GM10266 (cell line): ENCODE results near the gene NXNL2.

ENCODE experiments used
- DNase-seq: peaks from one replicate; pipeline ENCODE4 v3.0.0; 2012; ENCODE audit errors: extremely low spot score
- TF ChIP-seq, protein P1 (sequence below): IDR thresholded peaks from 2 replicates; pipeline ENCODE4 v1.5.1; 2012; ENCODE audit warnings: mild to moderate bottlenecking, low read depth; ENCODE audit not compliant: control insufficient read depth, insufficient read depth; ENCODE audit errors: missing control alignments

Gene NXNL2

DNA sequence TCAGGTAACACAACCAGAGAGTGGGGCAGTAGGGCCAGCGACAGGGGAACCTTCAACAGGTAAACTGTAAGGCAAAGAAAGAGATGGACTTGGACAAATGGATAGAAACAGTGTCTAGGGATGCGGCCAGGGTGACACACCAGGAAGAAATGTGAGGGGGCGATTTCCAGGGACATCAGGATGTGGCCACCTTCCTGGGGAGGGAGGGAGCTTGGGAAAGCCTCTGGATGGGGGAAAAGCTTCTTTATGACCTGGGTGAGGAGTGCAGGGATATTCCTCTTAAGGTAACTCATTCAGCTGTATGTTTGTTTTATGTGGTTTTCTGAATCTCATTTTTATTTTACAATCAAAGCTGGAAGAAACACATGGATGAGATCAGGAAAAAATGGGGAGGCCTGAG, 11.9 kb upstream of the NXNL2 start:
- TF ChIP-seq, protein P1, sequence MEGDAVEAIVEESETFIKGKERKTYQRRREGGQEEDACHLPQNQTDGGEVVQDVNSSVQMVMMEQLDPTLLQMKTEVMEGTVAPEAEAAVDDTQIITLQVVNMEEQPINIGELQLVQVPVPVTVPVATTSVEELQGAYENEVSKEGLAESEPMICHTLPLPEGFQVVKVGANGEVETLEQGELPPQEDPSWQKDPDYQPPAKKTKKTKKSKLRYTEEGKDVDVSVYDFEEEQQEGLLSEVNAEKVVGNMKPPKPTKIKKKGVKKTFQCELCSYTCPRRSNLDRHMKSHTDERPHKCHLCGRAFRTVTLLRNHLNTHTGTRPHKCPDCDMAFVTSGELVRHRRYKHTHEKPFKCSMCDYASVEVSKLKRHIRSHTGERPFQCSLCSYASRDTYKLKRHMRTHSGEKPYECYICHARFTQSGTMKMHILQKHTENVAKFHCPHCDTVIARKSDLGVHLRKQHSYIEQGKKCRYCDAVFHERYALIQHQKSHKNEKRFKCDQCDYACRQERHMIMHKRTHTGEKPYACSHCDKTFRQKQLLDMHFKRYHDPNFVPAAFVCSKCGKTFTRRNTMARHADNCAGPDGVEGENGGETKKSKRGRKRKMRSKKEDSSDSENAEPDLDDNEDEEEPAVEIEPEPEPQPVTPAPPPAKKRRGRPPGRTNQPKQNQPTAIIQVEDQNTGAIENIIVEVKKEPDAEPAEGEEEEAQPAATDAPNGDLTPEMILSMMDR = no peak

DNA sequence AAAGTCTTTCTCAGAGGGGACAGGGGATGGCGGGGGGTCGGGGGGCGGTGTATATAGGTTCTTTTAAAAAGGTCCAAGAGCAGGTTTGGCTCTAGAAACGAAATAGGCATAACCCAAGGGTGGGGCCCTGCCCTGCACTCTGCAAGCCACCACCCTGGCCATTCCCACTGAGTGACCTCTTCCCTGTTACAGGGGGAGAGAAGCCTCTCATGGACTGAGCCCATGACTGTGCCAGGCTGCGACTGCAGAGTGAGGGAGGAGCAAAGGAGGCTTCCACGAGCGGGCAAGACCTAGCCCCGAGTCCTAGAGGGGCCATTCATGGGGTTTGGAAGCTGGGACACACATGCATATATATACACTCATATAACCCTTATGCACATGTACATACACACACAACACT, 10.1 kb upstream of the NXNL2 start:
- TF ChIP-seq, protein P1 = no peak
- DNase-seq = no peak

More for the DNA sequence above, 11.9 kb upstream of the NXNL2 start:
- no peak for DNase-seq

DNA sequence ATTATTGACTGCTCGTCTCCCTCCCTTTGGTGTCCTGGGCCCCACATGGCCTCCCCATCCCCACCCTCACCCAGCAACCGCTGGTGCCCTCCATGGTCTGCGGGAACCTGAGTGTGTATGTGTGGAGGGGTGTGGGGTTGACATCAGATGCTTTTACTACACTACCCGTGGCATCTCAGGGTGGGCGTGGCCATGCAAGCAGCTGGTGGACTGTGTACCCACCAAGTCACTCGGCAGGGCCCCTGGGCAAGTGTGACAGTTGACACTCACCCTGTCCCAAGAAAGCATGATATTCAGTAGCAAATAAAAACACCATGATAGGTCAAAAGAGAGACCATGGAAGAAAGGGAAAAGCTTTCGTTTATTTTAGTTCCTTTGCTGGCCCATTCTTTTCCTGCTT, 7.4 kb upstream of the NXNL2 start:
- TF ChIP-seq, protein P1 = no peak
- DNase-seq = no peak

DNA sequence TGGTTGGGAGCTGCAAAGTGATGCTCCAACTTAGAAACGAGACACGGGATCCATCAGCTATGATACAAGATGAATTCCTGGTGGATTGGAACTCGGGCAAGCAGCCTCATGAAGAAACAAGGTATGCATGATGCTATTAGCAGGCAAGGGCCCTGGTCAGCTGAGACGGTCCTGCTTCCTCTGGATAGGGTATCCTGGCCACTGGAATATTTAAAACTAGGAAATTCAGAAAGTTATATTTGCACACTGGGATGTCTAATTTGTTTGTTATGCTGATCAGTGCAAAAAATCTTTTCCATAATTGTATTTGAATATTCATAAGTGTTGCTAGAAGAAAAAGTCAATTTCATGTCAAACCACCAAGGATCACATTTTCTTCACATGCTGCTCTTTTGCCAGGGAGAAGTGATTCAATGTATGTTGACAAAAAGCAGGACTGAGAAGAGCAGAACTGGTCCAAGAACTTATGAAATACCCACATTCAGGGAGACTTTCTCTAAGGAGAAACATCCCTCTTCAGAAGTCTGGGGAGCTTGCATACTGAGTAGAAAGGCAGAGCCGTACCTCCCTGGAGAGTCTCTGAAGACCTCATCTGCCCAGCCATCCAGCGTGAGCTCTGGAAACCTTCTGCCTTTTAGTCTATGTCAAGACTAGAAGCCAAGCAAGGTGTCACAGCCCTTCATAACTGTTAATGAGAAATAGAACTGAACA, 6.7 kb upstream of the NXNL2 start:
- TF ChIP-seq, protein P1 = no peak
- DNase-seq = no peak

DNA sequence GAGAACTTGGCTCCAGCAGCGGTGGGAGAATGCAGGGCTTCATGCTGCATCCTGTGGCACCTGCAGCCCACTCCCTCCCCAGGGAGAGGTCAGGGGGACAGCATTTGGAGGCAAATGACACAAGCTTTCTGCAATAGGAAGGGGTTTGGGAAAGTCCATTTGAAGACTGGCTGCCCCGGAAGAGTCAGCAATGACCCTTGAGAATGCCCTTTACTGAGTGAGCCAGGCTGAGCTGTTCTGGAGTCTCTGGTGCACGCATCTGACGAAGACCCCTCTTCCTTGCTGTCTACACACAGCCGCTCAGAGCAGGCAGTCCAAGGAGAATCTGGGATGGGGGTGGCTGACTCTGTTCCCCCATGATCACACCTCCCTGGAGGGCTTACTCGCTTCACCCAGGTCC, 5.5 kb upstream of the NXNL2 start:
- TF ChIP-seq, protein P1 = no peak
- no peak for DNase-seq

DNA sequence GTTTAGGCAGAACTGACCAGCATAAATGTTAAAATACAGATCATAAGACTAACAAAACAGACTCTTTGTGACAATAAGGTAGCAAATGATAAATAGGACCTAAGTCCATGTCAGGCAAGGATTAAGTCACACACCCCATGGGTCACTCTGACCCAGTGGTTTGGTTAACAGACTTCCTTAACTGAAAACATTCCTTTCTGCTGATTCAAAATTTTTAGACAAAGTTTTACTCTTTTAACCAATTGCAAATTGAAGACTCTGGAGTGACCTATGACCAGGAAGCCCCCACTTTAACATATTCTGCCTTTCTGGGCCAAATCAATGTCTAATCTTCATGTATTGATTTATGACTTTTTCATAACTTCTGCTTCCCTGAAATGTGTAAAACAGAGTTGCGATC, 4.9 kb upstream of the NXNL2 start:
- TF ChIP-seq, protein P1 = no peak
- DNase-seq = no peak

DNA sequence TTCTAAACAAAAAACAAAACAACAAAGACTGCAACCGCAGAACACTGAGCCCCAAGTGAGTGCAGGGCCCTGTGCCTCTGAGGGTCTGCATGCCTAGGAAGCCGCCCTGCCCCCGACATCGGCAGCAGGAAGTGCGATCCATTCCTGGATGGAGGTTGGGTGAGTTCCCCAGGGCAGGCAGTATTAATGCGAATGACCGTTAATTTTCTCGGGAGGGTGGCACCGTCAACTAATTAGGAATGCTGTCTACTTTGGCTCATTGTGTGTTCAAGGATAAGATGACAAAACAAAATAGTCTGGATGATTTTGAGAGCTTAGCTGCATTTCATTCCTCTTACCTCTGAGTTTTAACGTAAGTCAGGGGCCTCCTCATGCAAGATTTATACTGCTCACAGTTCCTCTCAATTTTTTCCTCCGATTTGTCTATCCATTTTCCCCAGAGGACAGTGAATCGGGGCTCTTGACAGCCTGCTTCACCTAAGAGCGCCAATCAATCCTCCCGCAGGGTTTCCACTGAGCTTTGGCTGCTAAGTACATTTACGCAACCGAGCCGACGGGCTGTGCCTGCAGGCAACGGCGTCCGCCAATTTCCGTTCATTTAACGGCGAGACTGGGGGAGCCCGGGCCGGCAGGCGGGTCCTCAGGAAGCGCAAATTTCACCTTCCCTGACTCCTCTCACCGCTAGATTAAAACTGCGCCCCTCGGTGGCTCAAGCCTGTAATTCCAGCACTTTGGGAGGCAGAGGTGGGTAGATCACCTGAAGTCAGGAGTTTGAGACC, 2.9 kb upstream of the NXNL2 start:
- no peak for DNase-seq
- TF ChIP-seq, protein P1 = no peak
